Stimulated activated naive CD8-positive, alpha-beta T cell treated with anti-CD3 and anti-CD28 coated beads, Interleukin-15, Interleukin-2, amounts not matched to agents 100 U/mL and 50 U/mL, for 24 hours (primary cell): ENCODE data around the gene KLK15.

Source experiments
- ATAC-seq: fragments of 150-1000 bp; cut with Tn5 transposase; one replicate; pipeline ENCODE4 v1.10.0; 2021
- DNase-seq: peaks from one replicate; pipeline ENCODE4 v3.0.0; 2021

The KLK15 gene

GRCh38 chr19:50833117-50833801, at the start of gene KLK15:
Gene KLK15 (minus strand): TSS chr19:50833574. CDS start chr19:50831492, 2,082 bp downstream.
- ATAC-seq (no peak), DNase-seq (no peak)

- no peak for ATAC-seq
- no peak for DNase-seq
Observed at GRCh38 chr19:50882188-50882587, 48.8 kb upstream of the KLK15 start.

GRCh38 chr19:50880241-50880640, 46.9 kb upstream of the KLK15 start:
- ATAC-seq (no peak), DNase-seq (no peak)

- DNase-seq (no peak), ATAC-seq (no peak)
Observed at GRCh38 chr19:50878851-50879250, 45.5 kb upstream of the KLK15 start.

- DNase-seq = no peak
Observed at GRCh38 chr19:50877338-50877737, 44.0 kb upstream of the KLK15 start.

GRCh38 chr19:50876456-50876855, 43.1 kb upstream of the KLK15 start:
- no peak for ATAC-seq
- no peak for DNase-seq

More at GRCh38 chr19:50877338-50877737, 44.0 kb upstream of the KLK15 start:
- ATAC-seq = no peak

- no peak for DNase-seq
- no peak for ATAC-seq
Observed at GRCh38 chr19:50875795-50876422, 42.5 kb upstream of the KLK15 start.

- DNase-seq (no peak), ATAC-seq (no peak)
Observed at GRCh38 chr19:50874211-50874610, 40.8 kb upstream of the KLK15 start.

GRCh38 chr19:50873056-50873455, 39.7 kb upstream of the KLK15 start, which contains the start of gene KLK2:
Gene KLK2 (plus strand): TSS chr19:50873439. CDS start chr19:50873474, 35 bp downstream.
- no peak for ATAC-seq
- DNase-seq = no peak

- peak; percentile 29 for DNase-seq
- ATAC-seq = no peak
Observed at GRCh38 chr19:50870417-50871089, 37.2 kb upstream of the KLK15 start.

GRCh38 chr19:50869479-50869878, 36.1 kb upstream of the KLK15 start:
- no peak for DNase-seq
- ATAC-seq = no peak

GRCh38 chr19:50861496-50862286, 28.3 kb upstream of the KLK15 start:
- DNase-seq (no peak), ATAC-seq (no peak)

GRCh38 chr19:50861010-50861409, 27.6 kb upstream of the KLK15 start:
- no peak for DNase-seq
- no peak for ATAC-seq

- DNase-seq = no peak
- no peak for ATAC-seq
Observed at GRCh38 chr19:50859849-50860248, 26.5 kb upstream of the KLK15 start.

GRCh38 chr19:50858886-50859285, 25.5 kb upstream of the KLK15 start:
- DNase-seq (no peak), ATAC-seq (no peak)

- ATAC-seq = no peak
Observed at GRCh38 chr19:50857366-50857765, 24.0 kb upstream of the KLK15 start.

GRCh38 chr19:50854636-50855410, 21.4 kb upstream of the KLK15 start, which contains the start of gene KLK3:
Gene KLK3 (plus strand): TSS chr19:50854915. CDS start chr19:50854956, 41 bp downstream.
- ATAC-seq (no peak), DNase-seq (no peak)

More at GRCh38 chr19:50857366-50857765, 24.0 kb upstream of the KLK15 start:
- DNase-seq = no peak

GRCh38 chr19:50851620-50852019, 18.2 kb upstream of the KLK15 start:
- ATAC-seq (no peak), DNase-seq (no peak)

- DNase-seq (no peak), ATAC-seq (no peak)
Observed at GRCh38 chr19:50850738-50851137, 17.4 kb upstream of the KLK15 start.

GRCh38 chr19:50844296-50844935, 11.0 kb upstream of the KLK15 start:
- no peak for DNase-seq
- ATAC-seq = no peak

- ATAC-seq (no peak), DNase-seq (no peak)
Observed at GRCh38 chr19:50843701-50844221, 10.4 kb upstream of the KLK15 start.
